Measurements from ENCODE around the gene GNAT3.

GNAT3 gene

DNA sequence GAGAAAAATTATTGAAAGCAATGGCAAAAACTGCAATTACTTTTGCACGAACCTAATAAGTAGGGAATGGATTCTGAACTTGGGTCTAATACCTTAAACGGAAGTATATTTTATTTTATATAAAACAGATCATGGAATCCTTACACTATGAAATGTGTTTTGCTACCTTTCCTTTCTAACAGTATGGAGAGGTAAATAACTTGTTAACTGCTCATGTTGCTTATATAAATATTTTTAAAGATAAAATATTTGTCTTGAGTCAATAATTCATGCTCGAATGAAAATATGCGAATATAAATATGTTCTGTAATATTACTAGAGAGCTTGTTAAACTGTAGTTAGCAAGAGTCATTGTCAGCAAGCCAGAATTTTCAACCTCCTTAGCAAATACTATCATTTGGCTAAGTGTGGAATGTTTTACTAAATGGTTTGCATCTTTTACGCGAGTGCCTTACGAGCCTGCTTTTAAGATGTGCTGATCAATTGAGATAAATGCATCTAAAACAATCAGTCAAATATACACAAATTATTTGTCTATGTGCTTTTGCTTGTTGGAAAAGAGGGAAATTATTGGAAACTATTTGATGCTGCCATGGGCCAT, 5.9 kb downstream of the GNAT3 start:
- TF ChIP-seq, protein P1, sequence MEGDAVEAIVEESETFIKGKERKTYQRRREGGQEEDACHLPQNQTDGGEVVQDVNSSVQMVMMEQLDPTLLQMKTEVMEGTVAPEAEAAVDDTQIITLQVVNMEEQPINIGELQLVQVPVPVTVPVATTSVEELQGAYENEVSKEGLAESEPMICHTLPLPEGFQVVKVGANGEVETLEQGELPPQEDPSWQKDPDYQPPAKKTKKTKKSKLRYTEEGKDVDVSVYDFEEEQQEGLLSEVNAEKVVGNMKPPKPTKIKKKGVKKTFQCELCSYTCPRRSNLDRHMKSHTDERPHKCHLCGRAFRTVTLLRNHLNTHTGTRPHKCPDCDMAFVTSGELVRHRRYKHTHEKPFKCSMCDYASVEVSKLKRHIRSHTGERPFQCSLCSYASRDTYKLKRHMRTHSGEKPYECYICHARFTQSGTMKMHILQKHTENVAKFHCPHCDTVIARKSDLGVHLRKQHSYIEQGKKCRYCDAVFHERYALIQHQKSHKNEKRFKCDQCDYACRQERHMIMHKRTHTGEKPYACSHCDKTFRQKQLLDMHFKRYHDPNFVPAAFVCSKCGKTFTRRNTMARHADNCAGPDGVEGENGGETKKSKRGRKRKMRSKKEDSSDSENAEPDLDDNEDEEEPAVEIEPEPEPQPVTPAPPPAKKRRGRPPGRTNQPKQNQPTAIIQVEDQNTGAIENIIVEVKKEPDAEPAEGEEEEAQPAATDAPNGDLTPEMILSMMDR (conservative IDR thresholded peaks at IDR 0.05) = no peak

DNA sequence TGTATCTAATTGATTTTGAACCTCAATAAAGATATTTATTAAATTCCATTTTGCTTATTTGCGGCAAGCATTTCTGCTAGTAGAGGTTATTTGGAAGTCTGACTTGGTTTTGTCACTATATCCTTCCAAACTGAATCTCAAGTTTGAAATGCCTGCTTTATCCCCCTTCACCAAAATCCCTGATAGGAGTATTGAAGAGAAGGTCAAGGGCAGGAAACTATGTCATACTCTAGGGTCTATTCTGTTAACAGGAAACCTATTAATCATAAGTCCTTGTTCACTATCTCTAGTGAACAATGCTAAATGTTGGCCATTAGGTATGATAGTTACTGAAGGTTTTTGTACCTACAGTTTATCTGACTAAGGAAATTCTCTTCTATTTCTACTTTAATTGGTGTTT, 11.5 kb downstream of the GNAT3 start:
- TF ChIP-seq, protein P1 (conservative IDR thresholded peaks at IDR 0.05) = no peak

More for the DNA sequence above, 5.9 kb downstream of the GNAT3 start:
- H3K27ac ChIP-seq = peak overlapping the region; percentile 33; the same call in 1 of the 2 replicates

DNA sequence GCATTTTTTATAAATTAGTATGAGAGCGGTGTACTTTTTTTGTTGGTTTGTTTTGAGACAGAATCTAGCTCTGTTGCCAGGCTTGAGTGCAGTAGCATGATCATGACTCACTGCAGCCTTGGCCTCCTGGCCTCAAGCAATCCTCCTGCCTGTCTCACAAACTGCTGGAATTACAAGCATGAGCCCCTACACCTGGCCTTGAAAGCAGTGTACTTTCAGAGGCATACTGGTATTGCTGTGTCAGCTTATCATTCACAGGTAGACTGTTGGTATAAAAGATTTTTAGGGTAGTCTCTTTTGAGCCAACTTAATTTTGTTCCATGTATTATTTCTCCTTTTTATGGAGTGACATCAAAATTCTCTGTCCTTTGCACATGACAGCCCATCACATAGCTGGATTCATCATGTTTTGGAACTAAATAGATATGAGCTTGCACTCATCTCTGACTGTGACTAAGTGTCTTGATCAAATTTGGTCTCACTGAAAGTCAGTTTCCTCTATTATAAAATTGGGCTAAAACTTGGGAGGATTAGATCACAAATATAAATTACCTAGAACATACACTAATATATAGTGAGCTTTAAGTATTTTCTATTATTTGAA, 12.4 kb downstream of the GNAT3 start:
- H3K27ac ChIP-seq = no peak overlapping the region
- TF ChIP-seq, protein P1 (conservative IDR thresholded peaks at IDR 0.05) = no peak

More for the DNA sequence above, 11.5 kb downstream of the GNAT3 start:
- H3K27ac ChIP-seq = no peak overlapping the region

DNA sequence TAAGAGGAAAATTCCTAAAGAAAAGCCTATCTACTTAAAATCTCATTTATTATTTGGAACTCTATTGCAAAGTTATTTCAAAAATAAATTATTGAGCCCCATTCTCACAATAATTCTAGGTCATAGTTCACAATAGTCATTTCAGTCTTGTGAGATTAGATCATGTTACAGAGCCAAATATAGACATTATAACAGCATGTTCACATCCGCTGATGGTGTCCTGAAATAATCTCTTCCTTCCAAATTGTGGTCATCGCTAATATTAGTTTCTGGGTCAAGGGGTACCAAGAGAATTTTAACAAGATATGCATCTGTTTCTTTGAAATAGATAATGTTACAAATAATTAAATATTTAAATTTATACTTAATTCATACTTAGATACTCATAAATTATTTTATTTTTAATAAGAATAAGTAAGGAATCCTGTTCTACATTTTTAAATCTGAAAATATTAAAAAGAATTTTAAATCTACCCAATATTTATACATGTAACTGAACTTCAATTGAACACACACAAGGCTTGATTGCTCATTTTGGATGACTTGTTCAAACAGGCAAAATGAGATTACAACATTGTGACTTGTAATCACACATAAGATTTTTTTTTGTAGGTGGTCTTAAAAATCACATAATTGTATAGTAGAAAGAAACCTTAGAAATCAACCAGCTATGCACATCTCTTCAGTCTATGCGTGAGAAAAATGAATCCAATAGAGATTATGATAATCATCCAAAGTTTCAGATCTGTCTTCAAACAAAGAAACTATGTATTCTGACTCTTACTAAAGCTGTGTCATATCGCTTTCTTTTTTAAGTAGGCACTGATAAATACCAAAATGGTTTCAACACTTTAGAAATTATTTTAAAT, 13.1 kb downstream of the GNAT3 start:
- TF ChIP-seq, protein P1 (conservative IDR thresholded peaks at IDR 0.05) = no peak
- no peak overlapping the region for H3K27ac ChIP-seq

DNA sequence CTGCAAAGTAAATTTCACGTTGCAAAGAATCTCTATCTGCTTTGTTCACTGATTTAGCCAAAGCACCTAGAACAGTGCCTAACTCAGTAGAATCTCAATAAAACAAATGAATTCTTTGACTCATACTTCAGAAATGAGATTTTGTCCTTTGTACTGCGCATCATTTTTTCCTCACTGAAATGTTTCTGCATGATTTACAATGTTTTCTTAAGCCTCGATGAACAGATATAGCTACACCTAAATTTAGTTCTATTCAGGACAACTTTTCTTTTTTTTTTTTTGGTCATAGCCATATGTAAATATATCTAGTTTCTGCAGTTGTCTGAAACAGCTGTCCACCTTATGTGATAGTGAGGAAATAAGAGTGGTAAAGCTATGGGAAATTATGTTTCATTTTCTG, 15.3 kb downstream of the GNAT3 start:
- no peak overlapping the region for H3K27ac ChIP-seq
- TF ChIP-seq, protein P1 (conservative IDR thresholded peaks at IDR 0.05) = no peak

DNA sequence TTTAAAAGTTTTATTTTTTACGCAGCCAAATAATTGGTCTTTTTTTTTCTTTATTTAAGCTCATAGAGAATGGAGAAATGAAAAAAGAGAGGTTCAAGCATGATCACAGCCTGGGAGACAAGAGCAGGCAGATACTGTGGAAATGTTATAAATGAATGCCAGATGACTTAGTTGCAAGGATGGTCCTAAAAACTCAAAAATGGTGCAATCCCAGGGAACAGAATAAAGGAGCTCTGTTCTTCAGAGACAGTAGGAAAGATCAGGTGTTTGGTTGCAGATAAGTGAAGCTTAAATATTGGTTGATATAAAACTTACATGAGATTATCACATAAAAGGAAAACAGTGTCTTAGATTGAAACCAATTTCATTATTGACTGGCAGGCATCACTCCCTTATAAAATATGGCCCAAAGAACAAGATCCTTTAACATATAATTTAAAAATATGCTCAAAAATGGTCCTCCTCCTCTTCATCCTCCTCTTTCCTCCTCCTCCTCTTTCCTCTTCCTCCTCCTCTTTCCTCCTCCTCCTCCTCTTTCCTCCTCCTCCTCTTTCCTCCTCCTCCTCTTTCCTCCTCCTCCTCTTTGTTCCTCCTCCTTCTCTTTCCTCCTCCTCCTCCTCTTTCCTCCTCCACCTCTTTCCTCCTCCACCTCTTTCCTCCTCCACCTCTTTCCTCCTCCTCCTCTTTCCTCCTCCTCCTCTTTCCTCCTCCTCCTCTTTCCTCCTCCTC, 18.6 kb downstream of the GNAT3 start:
- TF ChIP-seq, protein P1 (conservative IDR thresholded peaks at IDR 0.05) = no peak
- H3K27ac ChIP-seq = no peak overlapping the region

DNA sequence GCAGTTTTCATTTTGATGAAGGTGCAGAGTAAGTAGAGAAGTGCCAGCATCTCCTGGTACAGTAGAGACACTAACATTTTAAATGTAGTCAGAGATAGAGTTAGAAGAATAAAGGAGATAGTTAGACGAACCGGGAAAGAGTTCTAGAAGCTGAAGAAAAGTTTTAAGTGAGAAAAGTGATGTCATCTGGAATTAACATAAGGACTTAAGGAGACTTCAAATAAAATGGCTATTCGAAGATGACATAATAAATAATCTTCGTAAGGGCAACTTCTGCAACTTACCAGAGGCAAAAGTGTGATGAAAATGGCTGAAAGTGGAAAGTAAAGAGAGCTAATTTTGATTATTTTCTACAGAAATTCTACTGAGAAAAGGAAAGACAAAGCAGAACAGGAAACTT, 20.4 kb downstream of the GNAT3 start:
- no peak overlapping the region for H3K27ac ChIP-seq
- TF ChIP-seq, protein P1 (conservative IDR thresholded peaks at IDR 0.05) = no peak
